ENCODE measurements around the gene SLC7A8. TPM values are rescaled to one million over a fixed set of nuclear protein-coding genes. Genes with fewer than 3 reads are reported as not detected.
"Not testable (repeated sequence)": the region's sequence is repeated elsewhere in the genome, so short reads cannot be mapped to it uniquely, and the experiment has no call there.

Gene SLC7A8
- polyA plus RNA-seq (2012; ENCODE audit: low read depth, missing spikeins) = not detected

DNA sequence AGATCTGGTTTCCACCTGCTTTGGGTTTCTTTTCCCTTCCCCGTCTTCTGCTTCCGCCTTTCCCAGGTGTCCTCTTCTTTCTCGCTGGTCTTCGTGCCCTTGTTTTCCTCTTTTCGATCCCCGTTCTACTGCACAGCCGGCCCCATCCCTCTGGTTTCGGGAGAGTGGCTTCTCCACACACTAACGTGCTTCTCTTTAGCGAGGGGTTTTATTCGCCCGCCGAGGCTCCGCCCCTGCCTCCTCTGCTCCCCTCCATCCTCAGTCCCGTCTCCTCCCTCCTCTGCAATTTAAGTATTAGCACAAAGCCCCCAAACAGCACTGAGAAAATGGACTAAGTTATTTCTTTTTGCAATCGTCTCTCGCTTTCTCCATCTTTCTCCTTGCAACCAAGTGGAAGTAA is at the start of gene SLC7A8:
SLC7A8 (minus strand) TSS at position 182 of the 400 bp plus-strand sequence. CDS start 746 bp downstream, outside the sequence.
- no peak for DNase-seq (ENCODE audit: insufficient read length, low spot score)

DNA sequence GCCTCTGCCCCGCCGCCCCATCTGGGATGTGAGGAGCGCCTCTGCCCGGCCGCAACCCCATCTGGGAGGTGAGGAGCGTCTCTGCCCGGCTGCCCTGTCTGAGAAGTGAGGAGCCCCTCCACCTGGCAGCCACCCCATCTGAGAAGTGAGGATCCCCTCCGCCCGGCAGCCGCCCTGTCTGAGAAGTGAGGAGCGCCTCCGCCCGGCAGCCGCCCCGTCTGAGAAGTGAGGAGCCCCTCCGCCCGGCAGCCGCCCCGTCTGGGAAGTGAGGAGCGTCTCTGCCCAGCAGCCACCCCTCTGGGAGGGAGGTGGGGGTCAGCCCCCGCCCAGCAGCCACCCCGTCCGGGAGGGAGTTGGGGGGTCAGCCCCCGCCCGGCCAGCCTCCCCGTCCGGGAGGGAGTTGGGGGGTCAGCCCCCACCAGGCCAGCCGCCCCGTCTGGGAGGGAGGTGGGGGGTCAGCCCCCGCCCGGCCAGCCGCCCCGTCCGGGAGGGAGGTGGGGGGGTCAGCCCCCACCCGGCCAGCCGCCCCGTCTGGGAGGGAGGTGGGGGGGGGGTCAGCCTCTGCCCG is 48.9 kb upstream of the SLC7A8 start:
- not testable (repeated sequence) for DNase-seq (ENCODE audit: insufficient read length, low spot score); FAIRE-seq

More for the DNA sequence above, at the start of gene SLC7A8:
- no peak for TF ChIP-seq SPI1 (IDR thresholded peaks at IDR 0.05; ENCODE audit: low read depth, low read length)
- no peak for TF ChIP-seq TAF1 (IDR thresholded peaks at IDR 0.05; ENCODE audit: low read depth, low read length)
- TF ChIP-seq POU2F2 (IDR thresholded peaks at IDR 0.05; ENCODE audit: low read depth, low read length) = no peak
- TF ChIP-seq PAX5 (IDR thresholded peaks at IDR 0.05; ENCODE audit: insufficient read depth, low read length, severe bottlenecking) = no peak
- no peak for FAIRE-seq

DNA sequence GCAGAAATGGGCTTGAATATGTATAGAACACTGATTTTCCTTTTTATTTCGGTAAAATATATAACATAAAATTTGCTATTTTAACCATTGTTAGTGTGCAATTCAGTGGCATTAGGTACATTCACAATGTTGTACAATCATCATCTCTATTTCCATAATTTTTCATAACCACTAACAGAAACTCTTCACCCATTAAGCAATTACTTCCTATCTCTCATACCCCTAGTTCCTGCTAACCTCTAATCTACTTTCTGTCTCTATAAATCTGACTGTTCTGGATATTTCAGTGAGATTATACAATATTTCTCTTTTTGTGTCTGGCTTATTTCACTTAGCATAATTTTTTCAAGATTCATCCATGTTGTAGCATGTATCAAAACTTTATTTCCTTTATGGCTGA is 45.4 kb upstream of the SLC7A8 start:
- FAIRE-seq (no peak), DNase-seq (ENCODE audit: insufficient read length, low spot score) (no peak)
- no peak for TF ChIP-seq POU2F2 (IDR thresholded peaks at IDR 0.05; ENCODE audit: low read depth, low read length)
- TF ChIP-seq POLR2A (IDR thresholded peaks at IDR 0.05; ENCODE audit: low read depth, low read length) = no peak
- no peak for TF ChIP-seq TAF1 (IDR thresholded peaks at IDR 0.05; ENCODE audit: low read depth, low read length)
- no peak for TF ChIP-seq SPI1 (IDR thresholded peaks at IDR 0.05; ENCODE audit: low read depth, low read length)
- TF ChIP-seq POLR2AphosphoS5 (IDR thresholded peaks at IDR 0.05; ENCODE audit: low read depth, low read length) = no peak
- no peak for TF ChIP-seq PAX5 (IDR thresholded peaks at IDR 0.05; ENCODE audit: insufficient read depth, low read length, severe bottlenecking)

DNA sequence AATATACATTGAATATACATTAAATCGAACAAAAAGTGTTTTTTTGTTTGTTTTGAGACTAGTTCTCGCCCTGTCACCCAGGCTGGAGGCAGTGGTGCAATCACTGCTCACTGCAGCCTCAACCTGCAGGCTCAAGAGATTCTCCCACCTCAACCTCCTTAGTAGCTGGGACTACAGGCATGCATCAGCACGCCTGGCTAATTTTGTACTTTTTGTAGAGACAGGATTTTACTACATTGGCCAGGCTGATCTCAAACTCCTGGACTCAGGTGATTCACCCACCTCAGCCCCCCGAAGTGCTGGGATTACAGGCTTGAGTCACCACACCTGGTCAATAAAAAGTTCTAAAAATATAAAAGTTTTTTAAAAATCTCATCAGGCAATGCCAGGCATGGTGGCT is 44.1 kb upstream of the SLC7A8 start:
- no peak for TF ChIP-seq POLR2A (IDR thresholded peaks at IDR 0.05; ENCODE audit: low read depth, low read length)
- DNase-seq (ENCODE audit: insufficient read length, low spot score) (no peak), FAIRE-seq (no peak)

DNA sequence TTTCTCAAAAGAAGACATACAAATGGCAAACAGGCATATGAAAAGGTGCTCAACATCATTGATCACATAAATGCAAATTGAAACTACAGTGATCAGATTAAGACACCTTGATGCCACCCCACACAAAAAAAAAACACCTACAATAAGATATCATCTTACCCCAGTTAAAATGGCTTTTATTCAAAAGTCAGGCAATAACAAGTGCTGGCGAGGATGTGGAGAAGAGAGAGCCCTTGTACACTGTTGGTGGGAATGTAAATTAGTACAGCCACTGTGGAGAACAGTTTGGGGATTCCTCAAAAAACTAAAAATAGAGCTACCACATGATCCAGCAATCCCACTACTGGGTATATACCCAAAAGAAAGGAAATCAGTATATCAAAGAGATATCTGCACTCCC is 41.5 kb upstream of the SLC7A8 start:
- DNase-seq (ENCODE audit: insufficient read length, low spot score); FAIRE-seq: not testable (repeated sequence)

DNA sequence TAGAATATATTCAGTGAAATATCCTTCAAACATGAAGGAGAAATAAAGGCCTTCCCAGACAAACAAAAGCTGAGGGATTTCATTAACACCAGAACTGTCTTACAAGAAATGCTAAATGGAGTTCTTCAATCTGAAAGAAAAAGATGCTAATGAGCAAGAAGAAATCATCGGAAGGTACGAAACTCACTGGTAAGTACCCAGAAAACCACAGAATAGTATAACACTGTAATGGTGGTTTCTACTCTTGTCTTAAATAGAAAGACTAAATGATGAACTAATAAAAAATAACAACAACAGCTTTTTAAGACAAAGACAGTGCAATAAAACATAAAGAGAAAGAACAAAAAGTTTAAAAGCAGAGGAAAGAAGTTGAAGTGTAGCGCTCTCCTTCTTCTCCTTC is 35.6 kb upstream of the SLC7A8 start:
- FAIRE-seq (no peak), DNase-seq (ENCODE audit: insufficient read length, low spot score) (no peak)
- TF ChIP-seq PAX5 (IDR thresholded peaks at IDR 0.05; ENCODE audit: insufficient read depth, low read length, severe bottlenecking) (no peak), POU2F2 (IDR thresholded peaks at IDR 0.05; ENCODE audit: low read depth, low read length) (no peak), TAF1 (IDR thresholded peaks at IDR 0.05; ENCODE audit: low read depth, low read length) (no peak), POLR2A (IDR thresholded peaks at IDR 0.05; ENCODE audit: low read depth, low read length) (no peak), SPI1 (IDR thresholded peaks at IDR 0.05; ENCODE audit: low read depth, low read length) (no peak), POLR2AphosphoS5 (IDR thresholded peaks at IDR 0.05; ENCODE audit: low read depth, low read length) (no peak)

DNA sequence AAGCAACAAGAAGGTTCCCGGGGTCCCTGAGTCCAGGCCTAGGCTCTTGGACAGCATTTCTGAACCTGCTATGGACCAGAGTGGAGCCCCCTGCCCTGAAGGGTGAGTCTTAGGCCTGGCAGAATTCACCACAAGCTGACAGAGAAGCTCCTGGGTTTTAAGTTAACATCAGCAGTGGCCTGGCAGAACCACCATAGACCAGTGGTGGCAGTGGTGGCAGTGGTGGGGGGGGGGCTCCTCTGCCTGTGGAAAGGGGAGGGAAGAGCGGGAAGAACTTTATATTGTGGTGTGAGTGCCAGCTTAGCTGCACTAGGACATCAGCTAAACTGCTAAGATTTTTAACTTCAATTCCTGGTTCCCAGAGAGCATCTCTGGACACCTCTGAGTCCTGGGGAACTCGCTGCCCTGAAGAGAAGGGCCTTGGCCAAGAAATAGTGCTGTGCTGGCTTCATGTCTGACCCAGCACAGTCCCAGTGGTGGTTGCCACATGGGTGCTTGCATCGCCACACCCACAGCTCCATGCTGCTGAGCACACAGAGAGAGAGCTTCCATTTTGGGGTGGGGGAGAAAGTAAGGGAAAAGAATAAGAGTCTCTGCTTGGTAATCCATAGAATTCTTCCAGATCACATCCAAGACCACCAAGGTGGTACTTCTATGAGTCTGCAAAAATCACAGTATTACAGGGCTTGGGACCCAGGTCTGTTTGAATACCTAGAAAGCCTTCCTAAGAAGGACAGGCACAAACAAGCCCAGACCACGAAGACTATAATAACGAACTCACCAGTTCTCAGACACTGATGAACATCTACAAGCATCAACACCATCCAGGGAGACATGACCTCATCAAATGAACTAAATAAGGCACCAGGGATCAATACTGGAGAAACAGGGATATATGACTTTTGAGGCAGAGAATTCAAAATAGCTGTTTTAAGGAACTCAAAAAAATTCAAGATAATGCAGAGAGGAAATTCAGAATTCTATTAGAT is 33.9 kb upstream of the SLC7A8 start:
- no peak for TF ChIP-seq PAX5 (IDR thresholded peaks at IDR 0.05; ENCODE audit: insufficient read depth, low read length, severe bottlenecking)
- no peak for TF ChIP-seq SPI1 (IDR thresholded peaks at IDR 0.05; ENCODE audit: low read depth, low read length)
- no peak for TF ChIP-seq TAF1 (IDR thresholded peaks at IDR 0.05; ENCODE audit: low read depth, low read length)
- no peak for TF ChIP-seq POLR2A (IDR thresholded peaks at IDR 0.05; ENCODE audit: low read depth, low read length)
- TF ChIP-seq POLR2AphosphoS5 (IDR thresholded peaks at IDR 0.05; ENCODE audit: low read depth, low read length) = no peak
- no peak for TF ChIP-seq POU2F2 (IDR thresholded peaks at IDR 0.05; ENCODE audit: low read depth, low read length)
- DNase-seq (ENCODE audit: insufficient read length, low spot score) (no peak), FAIRE-seq (no peak)

DNA sequence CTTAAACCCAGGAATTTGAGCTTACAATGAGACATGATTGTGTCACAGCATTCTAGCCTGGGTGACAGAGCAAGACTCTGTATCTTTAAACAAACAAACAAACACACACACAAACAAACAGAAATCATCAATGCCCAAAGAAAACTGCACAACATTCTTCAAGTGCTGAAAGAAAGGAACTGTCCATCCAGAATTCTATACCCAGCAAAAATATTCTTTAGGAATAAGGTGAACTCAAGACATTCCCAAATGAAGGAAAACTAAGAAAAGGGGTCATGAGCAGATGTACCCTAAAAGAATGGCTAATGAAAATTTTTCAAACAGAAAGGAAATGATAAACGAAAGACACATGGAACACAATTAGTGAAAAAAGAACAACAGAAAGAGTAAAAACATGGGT is 32.0 kb upstream of the SLC7A8 start:
- DNase-seq (ENCODE audit: insufficient read length, low spot score) = no peak
- FAIRE-seq = no peak
- no peak for TF ChIP-seq SPI1 (IDR thresholded peaks at IDR 0.05; ENCODE audit: low read depth, low read length)
- no peak for TF ChIP-seq PAX5 (IDR thresholded peaks at IDR 0.05; ENCODE audit: insufficient read depth, low read length, severe bottlenecking)
- no peak for TF ChIP-seq POLR2A (IDR thresholded peaks at IDR 0.05; ENCODE audit: low read depth, low read length)
- TF ChIP-seq POLR2AphosphoS5 (IDR thresholded peaks at IDR 0.05; ENCODE audit: low read depth, low read length) = no peak
- no peak for TF ChIP-seq TAF1 (IDR thresholded peaks at IDR 0.05; ENCODE audit: low read depth, low read length)
- TF ChIP-seq POU2F2 (IDR thresholded peaks at IDR 0.05; ENCODE audit: low read depth, low read length) = no peak

DNA sequence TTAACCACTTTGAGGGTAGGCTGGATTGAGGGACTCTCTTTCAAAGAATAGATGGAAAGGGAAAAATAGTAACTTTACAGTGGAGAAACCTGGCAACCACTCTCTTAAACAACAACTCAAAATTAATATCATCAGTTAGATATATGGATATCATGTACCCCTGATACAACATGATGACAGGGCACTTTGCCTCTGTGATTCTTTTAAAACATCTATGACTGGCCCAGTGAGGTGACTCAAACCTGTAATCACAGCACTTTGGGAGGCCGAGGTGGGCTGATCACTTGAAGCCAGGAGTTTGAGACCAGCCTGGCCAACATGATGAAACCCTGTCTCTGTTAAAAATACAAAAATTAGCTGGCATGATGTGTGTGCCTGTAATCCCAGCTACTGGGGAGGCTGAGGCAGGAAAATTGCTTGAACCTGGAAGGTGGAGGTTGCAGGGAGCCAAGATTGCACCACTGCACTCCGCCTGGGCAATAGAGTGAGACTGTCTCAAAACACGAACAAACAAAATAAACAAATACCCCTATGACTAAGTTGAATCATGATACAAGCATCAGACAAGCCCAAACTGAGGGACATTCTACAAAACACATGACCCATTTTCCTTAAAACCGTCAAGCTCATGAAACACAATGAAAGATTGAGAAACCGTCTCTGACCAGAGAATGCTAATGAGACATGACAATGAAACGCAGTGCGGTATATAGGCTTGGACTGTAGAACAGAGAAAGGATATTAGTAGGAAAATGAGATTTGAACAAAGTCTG is 26.4 kb upstream of the SLC7A8 start:
- DNase-seq (ENCODE audit: insufficient read length, low spot score) (no peak), FAIRE-seq (no peak)
- TF ChIP-seq PAX5 (IDR thresholded peaks at IDR 0.05; ENCODE audit: insufficient read depth, low read length, severe bottlenecking) (no peak), POU2F2 (IDR thresholded peaks at IDR 0.05; ENCODE audit: low read depth, low read length) (no peak), TAF1 (IDR thresholded peaks at IDR 0.05; ENCODE audit: low read depth, low read length) (no peak), POLR2AphosphoS5 (IDR thresholded peaks at IDR 0.05; ENCODE audit: low read depth, low read length) (no peak), POLR2A (IDR thresholded peaks at IDR 0.05; ENCODE audit: low read depth, low read length) (no peak), SPI1 (IDR thresholded peaks at IDR 0.05; ENCODE audit: low read depth, low read length) (no peak)

DNA sequence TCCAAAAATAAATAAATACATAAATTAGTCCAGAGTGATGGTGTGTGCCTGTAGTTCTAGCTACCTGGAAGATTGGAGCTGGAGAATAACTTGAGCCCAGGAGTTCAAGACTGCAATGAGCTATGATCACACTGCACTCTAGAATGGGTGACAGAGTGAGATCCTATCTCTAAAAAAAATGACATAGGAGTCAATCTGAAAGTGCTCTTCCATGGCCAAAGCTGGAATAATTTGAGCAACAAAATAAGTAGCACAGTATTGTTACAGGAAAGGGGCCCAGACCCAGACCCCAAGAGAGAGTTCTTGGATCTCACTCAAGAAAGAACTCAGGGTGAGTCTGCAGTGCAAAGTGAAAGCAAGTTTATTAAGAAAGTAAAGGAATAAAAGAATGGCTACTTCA is 24.9 kb upstream of the SLC7A8 start:
- TF ChIP-seq POU2F2 (IDR thresholded peaks at IDR 0.05; ENCODE audit: low read depth, low read length) = no peak
- TF ChIP-seq POLR2A (IDR thresholded peaks at IDR 0.05; ENCODE audit: low read depth, low read length) = no peak
- no peak for TF ChIP-seq PAX5 (IDR thresholded peaks at IDR 0.05; ENCODE audit: insufficient read depth, low read length, severe bottlenecking)
- no peak for FAIRE-seq
- no peak for DNase-seq (ENCODE audit: insufficient read length, low spot score)
